ENCODE data around the gene FFAR1.

GRCh38 chr19:35397064-35397463, 49.4 kb downstream of the FFAR1 start:
- TF ChIP-seq POLR2A (IDR thresholded peaks at IDR 0.05) (no peak), EP300 (IDR thresholded peaks at IDR 0.05; ENCODE audit: low read depth) (no peak), CTCF (IDR thresholded peaks at IDR 0.05) (no peak), POLR2AphosphoS5 (IDR thresholded peaks at IDR 0.05) (no peak)

Data from transverse colon (tissue), 4 donors.